Gastrocnemius medialis (tissue), 4 donors: ENCODE data around the gene NRG2. TPM values are rescaled to one million over a fixed set of nuclear protein-coding genes. Genes with fewer than 3 reads are reported as not detected.

Source experiments
- ATAC-seq, 2 donors: fragments of 150-250 bp; one replicate each; pipeline ENCODE4 v1.9.1; 2016
- DNase-seq, 2 donors: peaks; one replicate each; pipeline ENCODE4 v3.0.0-alpha.2; 2019
- H3K27ac ChIP-seq, 4 donors: fragments of 200-600 bp; sonication (generic); 1 replicate in 1 of 4; 2 replicates in 3 of 4; pipeline ENCODE4 v1.5.1; 2016 to 2018; ENCODE audit warnings: mild to moderate bottlenecking in 2 of 4, moderate library complexity in 1 of 4
- H3K27me3 ChIP-seq, 3 donors: fragments of 200-600 bp; sonication (generic) in 2 of 3; 1 replicate in 1 of 3; 2 replicates in 2 of 3; pipeline versions ENCODE4 v1.5.1 to v1.6.0; 2016 to 2019; ENCODE audit warnings: mild to moderate bottlenecking in 1 of 3, moderate library complexity in 1 of 3
- H3K36me3 ChIP-seq, 2 donors: fragments of 200-600 bp; sonication (generic) in 1 of 2; one replicate each; pipeline ENCODE4 v1.5.1; 2017 to 2018
- H3K4me1 ChIP-seq, 2 donors: fragments of 200-600 bp; sonication (generic) in 1 of 2; one replicate each; pipeline ENCODE4 v1.5.1; 2016 to 2017; ENCODE audit warnings: mild to moderate bottlenecking in 2 of 2
- H3K4me3 ChIP-seq, 4 donors: fragments of 200-600 bp; sonication (generic) in 3 of 4; 1 replicate in 1 of 4; 2 replicates in 3 of 4; pipeline ENCODE4 v1.5.1; 2016 to 2019; ENCODE audit warnings: mild to moderate bottlenecking in 2 of 4
- H3K9me3 ChIP-seq, 3 donors: fragments of 200-600 bp; sonication (generic) in 2 of 3; 1 replicate in 1 of 3; 2 replicates in 2 of 3; pipeline ENCODE4 v1.5.1; 2016 to 2019
- POLR2A ChIP-seq, 2 donors: fragments of 450-650 bp; IDR thresholded peaks; one replicate each; pipeline ENCODE4 v1.6.1; 2017; ENCODE audit warnings: antibody characterized with exemption in 2 of 2, mild to moderate bottlenecking in 2 of 2, moderate library complexity in 2 of 2
- in situ Hi-C, 4 donors: fragments of 200-750 bp; cut with MboI; loops; one replicate each; pipeline versions ENCODE4 v1.15.0 to v1.8.0; 2017; ENCODE audit warnings: low sequenced_read_pairs in 4 of 4
- intact Hi-C: fragments of 100-400 bp; cut with DNase I; formaldehyde crosslinking; loops from one replicate; pipeline ENCODE4 v1.15.1; 2023; ENCODE audit warnings: low total_unique reads
- total RNA-seq, 4 donors: library from RNA; depleted of rRNA; stranded (reverse); fragments of >200 nt; gene quantifications; one replicate each; pipeline versions ENCODE4 v1.1.0 to v1.2.3, GENCODE V29; 2016
- TF ChIP-seq, protein P1 (sequence below), 5 experiments: fragments of 450-650 bp in 3 of 5; fragments of 200-600 bp in 2 of 5; sonication (generic) in 2 of 5; IDR thresholded peaks in 4 of 5; conservative IDR thresholded peaks in 1 of 5; 1 replicate in 4 of 5; 2 replicates in 1 of 5; pipeline ENCODE4 v1.5.1; 2016 to 2019; ENCODE audit warnings: antibody characterized with exemption in 5 of 5, mild to moderate bottlenecking in 3 of 5, moderate library complexity in 3 of 5

The NRG2 gene
- total RNA-seq, 4 donors from 2014 or later, result 10.3 to 28.8 (median 20.0) TPM

DNA sequence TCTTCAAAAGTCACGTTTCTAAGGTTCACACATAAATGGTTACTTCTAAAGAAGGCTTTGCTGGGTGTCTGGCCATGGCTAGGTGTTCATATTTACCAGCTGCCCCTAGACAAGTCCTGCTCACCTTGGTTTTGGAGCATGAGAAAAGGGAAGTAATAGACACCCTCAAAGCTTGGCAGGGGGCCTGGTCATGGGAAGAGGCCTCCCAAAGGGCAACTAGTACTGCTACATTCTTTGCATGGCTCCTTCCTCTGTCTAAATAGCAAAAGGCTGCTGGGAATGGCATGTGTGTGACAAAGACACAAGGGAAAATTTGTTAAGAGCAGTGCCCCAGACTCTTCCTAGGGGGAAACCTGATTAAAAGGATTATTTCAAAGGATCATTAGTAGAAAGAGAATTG, 93.4 kb downstream of the NRG2 start:
- Histone ChIP-seq H3K4me3 (no peak overlapping the region), H3K4me1 (peaks cover 50 to 53% of the 10 kb centered on the region in 2 donors), H3K9me3 (no peaks in the 10 kb centered on the region), H3K27ac (peak overlapping the region; percentile 69 to 87 (median 80)), H3K27me3 (no peaks in the 10 kb centered on the region), H3K36me3 (no peaks in the 10 kb centered on the region)
- in situ Hi-C loops (loop anchor here in 1 of 4 donors (25.0 kb wide), 1 partner anchor 87 kb away; no protein-coding TSS in a partner anchor), intact Hi-C loops (loop anchor here (2.0 to 5.0 kb wide), 3 partner anchors 42 to 162 kb away; no protein-coding TSS in a partner anchor)
- ATAC-seq (peak in 1 of 2 donors; percentile 28), DNase-seq (peak in 1 of 2 donors; percentile 79)
- TF ChIP-seq, protein P1, sequence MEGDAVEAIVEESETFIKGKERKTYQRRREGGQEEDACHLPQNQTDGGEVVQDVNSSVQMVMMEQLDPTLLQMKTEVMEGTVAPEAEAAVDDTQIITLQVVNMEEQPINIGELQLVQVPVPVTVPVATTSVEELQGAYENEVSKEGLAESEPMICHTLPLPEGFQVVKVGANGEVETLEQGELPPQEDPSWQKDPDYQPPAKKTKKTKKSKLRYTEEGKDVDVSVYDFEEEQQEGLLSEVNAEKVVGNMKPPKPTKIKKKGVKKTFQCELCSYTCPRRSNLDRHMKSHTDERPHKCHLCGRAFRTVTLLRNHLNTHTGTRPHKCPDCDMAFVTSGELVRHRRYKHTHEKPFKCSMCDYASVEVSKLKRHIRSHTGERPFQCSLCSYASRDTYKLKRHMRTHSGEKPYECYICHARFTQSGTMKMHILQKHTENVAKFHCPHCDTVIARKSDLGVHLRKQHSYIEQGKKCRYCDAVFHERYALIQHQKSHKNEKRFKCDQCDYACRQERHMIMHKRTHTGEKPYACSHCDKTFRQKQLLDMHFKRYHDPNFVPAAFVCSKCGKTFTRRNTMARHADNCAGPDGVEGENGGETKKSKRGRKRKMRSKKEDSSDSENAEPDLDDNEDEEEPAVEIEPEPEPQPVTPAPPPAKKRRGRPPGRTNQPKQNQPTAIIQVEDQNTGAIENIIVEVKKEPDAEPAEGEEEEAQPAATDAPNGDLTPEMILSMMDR (IDR thresholded peaks at IDR 0.05 in 4 of 5, conservative IDR thresholded peaks at IDR 0.05 in 1 of 5), result no peak
- TF ChIP-seq POLR2A (IDR thresholded peaks at IDR 0.05), result no peak

DNA sequence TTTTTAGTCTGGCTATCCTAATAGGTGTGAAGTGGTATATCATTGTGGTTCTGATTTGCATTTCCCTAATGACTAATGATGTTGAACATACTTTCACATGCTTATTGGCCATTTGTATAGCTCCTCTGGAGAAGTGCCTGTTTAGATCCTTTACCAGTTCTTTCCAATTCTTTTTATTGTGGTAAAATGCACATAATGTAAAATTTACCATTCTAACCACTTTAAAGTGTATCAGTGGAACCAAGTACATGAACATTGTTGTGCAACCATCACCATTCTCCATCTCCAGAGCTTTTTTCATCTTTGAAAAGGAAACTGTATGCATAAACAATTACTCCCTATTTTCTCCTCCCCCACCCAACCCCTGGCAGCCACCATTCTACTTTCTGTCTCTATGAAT, 95.4 kb downstream of the NRG2 start:
- in situ Hi-C loops (no loop called here), intact Hi-C loops (loop anchor here (2.0 to 5.0 kb wide), 2 partner anchors 40 to 63 kb away; no protein-coding TSS in a partner anchor)
- ATAC-seq, result no peak
- Histone ChIP-seq H3K4me1 (peaks cover 33 to 37% of the 10 kb centered on the region in 2 donors), H3K27me3 (no peaks in the 10 kb centered on the region), H3K9me3 (no peaks in the 10 kb centered on the region), H3K27ac (no peak overlapping the region), H3K4me3 (no peak overlapping the region), H3K36me3 (no peaks in the 10 kb centered on the region)
- no peak for DNase-seq
- TF ChIP-seq, protein P1 (IDR thresholded peaks at IDR 0.05 in 4 of 5, conservative IDR thresholded peaks at IDR 0.05 in 1 of 5), result no peak
- TF ChIP-seq POLR2A (IDR thresholded peaks at IDR 0.05), result no peak

DNA sequence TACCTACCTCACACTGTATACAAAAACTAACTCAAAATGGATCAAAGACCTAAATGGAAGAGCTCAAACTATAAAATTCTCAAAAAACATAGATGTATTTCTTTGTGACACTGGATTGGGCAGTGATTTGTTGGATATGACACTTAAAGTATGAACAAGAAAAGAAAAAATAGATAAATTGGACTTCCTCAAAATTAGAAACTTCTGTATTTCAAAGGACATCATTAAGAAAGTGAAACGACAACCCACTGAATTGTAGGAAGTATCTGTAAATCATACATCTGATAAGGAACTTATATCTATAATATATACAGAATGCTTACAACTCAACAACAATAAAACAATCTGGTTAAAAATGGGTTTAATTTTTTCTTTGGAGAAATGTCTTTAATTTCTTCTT, 96.7 kb downstream of the NRG2 start:
- in situ Hi-C loops (no loop called here), intact Hi-C loops (loop anchor here (5.0 kb wide), 1 partner anchor 39 kb away; no protein-coding TSS in a partner anchor)
- H3K4me3 ChIP-seq, result no peak overlapping the region
- H3K4me1 ChIP-seq, result peaks cover 21 to 26% of the 10 kb centered on the region in 2 donors
- no peaks in the 10 kb centered on the region for H3K36me3 ChIP-seq
- TF ChIP-seq POLR2A (IDR thresholded peaks at IDR 0.05), result no peak
- TF ChIP-seq, protein P1 (IDR thresholded peaks at IDR 0.05 in 4 of 5, conservative IDR thresholded peaks at IDR 0.05 in 1 of 5), result no peak
- H3K27ac ChIP-seq, result no peak overlapping the region
- ATAC-seq, result no peak
- H3K9me3 ChIP-seq, result no peaks in the 10 kb centered on the region
- no peak for DNase-seq
- H3K27me3 ChIP-seq, result no peaks in the 10 kb centered on the region

- H3K4me1 ChIP-seq, result peaks cover 17 to 22% of the 10 kb centered on the region in 2 donors
- intact Hi-C loops (loop anchor here (5.0 kb wide), 1 partner anchor 39 kb away; no protein-coding TSS in a partner anchor), in situ Hi-C loops (no loop called here)
- H3K36me3 ChIP-seq, result no peaks in the 10 kb centered on the region
- H3K27ac ChIP-seq, result no peak overlapping the region
- H3K4me3 ChIP-seq, result no peak overlapping the region
- ATAC-seq, result no peak
- TF ChIP-seq, protein P1 (IDR thresholded peaks at IDR 0.05 in 4 of 5, conservative IDR thresholded peaks at IDR 0.05 in 1 of 5), result no peak
- TF ChIP-seq POLR2A (IDR thresholded peaks at IDR 0.05), result no peak
- no peaks in the 10 kb centered on the region for H3K27me3 ChIP-seq
- H3K9me3 ChIP-seq, result no peaks in the 10 kb centered on the region
- no peak for DNase-seq
These were observed 97.1 kb downstream of the NRG2 start for GRCh38 chr5:139946006-139946405.

DNA sequence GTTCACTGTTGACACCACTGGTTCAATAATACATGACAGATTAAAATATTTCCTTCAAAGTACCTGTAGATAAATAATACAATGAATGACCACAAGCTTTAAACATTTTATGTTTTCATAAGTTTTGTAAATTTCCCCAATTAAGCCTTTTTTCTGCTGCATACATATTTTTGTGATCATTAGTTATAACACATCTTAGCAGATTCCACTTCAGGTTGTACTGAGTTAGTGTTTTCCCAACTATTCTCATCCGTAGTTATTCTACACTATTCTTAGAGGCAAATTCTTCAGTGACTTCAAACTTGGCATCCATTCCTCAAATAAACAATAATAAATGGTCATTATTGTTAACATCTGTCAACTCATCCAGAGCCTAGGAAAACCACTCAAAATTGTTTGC, 100.9 kb downstream of the NRG2 start:
- in situ Hi-C loops, result no loop called here
- Histone ChIP-seq H3K36me3 (no peaks in the 10 kb centered on the region), H3K27me3 (no peaks in the 10 kb centered on the region), H3K9me3 (no peaks in the 10 kb centered on the region), H3K4me3 (no peak overlapping the region), H3K27ac (no peak overlapping the region), H3K4me1 (no peaks in the 10 kb centered on the region)
- intact Hi-C loops, result no loop called here
- TF ChIP-seq POLR2A (IDR thresholded peaks at IDR 0.05), result no peak
- TF ChIP-seq, protein P1 (IDR thresholded peaks at IDR 0.05 in 4 of 5, conservative IDR thresholded peaks at IDR 0.05 in 1 of 5), result no peak
- ATAC-seq, result no peak
- no peak for DNase-seq
